IPS-NIHi7 (cell line): ENCODE data around the gene INPPL1.

Source experiments
- DNase-seq: peaks from one replicate; pipeline ENCODE4 v3.0.0; 2012; ENCODE audit warnings: mixed read lengths; ENCODE audit errors: extremely low spot score

The INPPL1 gene

GRCh38 chr11:72233056-72233772, 8.6 kb downstream of the INPPL1 start:
- no peak for DNase-seq

- no peak for DNase-seq
Observed at GRCh38 chr11:72233773-72234513, 9.4 kb downstream of the INPPL1 start.

GRCh38 chr11:72234514-72234830, 9.9 kb downstream of the INPPL1 start:
- no peak for DNase-seq

GRCh38 chr11:72234920-72235319, 10.4 kb downstream of the INPPL1 start:
- DNase-seq, result no peak

- DNase-seq, result no peak
Observed at GRCh38 chr11:72235351-72236057, 10.9 kb downstream of the INPPL1 start.

- DNase-seq, result no peak
Observed at GRCh38 chr11:72236083-72236697, 11.6 kb downstream of the INPPL1 start.

GRCh38 chr11:72236774-72237111, 12.2 kb downstream of the INPPL1 start:
- no peak for DNase-seq

GRCh38 chr11:72237112-72237931, 12.8 kb downstream of the INPPL1 start:
- no peak for DNase-seq

GRCh38 chr11:72238040-72238450, 13.5 kb downstream of the INPPL1 start:
- DNase-seq, result peak; percentile 95

GRCh38 chr11:72238492-72239312, 14.1 kb downstream of the INPPL1 start:
- no peak for DNase-seq

- DNase-seq, result no peak
Observed at GRCh38 chr11:72239313-72239848, 14.8 kb downstream of the INPPL1 start.

- no peak for DNase-seq
Observed at GRCh38 chr11:72239849-72240460, 15.4 kb downstream of the INPPL1 start.

- no peak for DNase-seq
Observed at GRCh38 chr11:72240461-72241290, 16.1 kb downstream of the INPPL1 start.

- no peak for DNase-seq
Observed at GRCh38 chr11:72241291-72241781, 16.8 kb downstream of the INPPL1 start.

- DNase-seq, result no peak
Observed at GRCh38 chr11:72242141-72242540, 17.6 kb downstream of the INPPL1 start.

- DNase-seq, result no peak
Observed at GRCh38 chr11:72243173-72244059, 18.8 kb downstream of the INPPL1 start.

- DNase-seq, result no peak
Observed at GRCh38 chr11:72244060-72244360, 19.4 kb downstream of the INPPL1 start, which contains the start of gene PHOX2A. TSS of gene PHOX2A (minus strand) at chr11:72244176. CDS start at chr11:72244004, 172 bp downstream.
